ENCODE results near the gene DNAH2.

DNA sequence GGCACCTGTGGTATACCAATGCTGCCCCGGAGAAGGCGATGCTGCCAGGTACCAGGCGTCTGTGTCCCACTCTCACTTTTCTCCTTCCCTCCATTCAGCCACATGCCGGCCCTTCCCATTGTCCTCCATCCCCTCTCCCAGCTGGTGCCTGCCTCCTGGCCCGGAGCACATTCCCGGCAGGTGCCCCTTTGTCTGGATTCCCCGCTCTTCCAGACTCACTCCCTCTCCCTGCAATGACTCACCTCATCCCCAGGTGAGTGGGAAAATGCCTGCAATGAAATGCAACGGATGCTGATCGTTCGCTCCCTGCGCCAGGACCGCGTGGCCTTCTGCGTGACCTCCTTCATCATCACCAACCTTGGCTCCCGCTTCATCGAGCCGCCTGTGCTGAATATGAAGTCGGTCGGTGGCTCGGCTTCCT, 106.0 kb downstream of the DNAH2 start:
- TF ChIP-seq, protein P1, sequence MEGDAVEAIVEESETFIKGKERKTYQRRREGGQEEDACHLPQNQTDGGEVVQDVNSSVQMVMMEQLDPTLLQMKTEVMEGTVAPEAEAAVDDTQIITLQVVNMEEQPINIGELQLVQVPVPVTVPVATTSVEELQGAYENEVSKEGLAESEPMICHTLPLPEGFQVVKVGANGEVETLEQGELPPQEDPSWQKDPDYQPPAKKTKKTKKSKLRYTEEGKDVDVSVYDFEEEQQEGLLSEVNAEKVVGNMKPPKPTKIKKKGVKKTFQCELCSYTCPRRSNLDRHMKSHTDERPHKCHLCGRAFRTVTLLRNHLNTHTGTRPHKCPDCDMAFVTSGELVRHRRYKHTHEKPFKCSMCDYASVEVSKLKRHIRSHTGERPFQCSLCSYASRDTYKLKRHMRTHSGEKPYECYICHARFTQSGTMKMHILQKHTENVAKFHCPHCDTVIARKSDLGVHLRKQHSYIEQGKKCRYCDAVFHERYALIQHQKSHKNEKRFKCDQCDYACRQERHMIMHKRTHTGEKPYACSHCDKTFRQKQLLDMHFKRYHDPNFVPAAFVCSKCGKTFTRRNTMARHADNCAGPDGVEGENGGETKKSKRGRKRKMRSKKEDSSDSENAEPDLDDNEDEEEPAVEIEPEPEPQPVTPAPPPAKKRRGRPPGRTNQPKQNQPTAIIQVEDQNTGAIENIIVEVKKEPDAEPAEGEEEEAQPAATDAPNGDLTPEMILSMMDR (conservative IDR thresholded peaks at IDR 0.05 in 1 of 2, IDR thresholded peaks at IDR 0.05 in 1 of 2; ENCODE audit: low read depth in 1 of 2, low read length in 2 of 2), result no peak
- TF ChIP-seq EZH2 (IDR thresholded peaks at IDR 0.05; ENCODE audit: low read length, missing control alignments), result no peak

Measured in fibroblast of lung (primary cell).